ENCODE results near the gene PAXX. TPM values are rescaled to one million over a fixed set of nuclear protein-coding genes. Genes with fewer than 3 reads are reported as not detected.

PAXX gene
- total RNA-seq, 1 donor from 2014 or later, result 8.3 TPM

- Mint-ChIP-seq H3K4me3 (ENCODE audit: unreplicated experiment) (no peak overlapping the region), H3K9me3 (ENCODE audit: unreplicated experiment) (no peaks in the 10 kb centered on the region), H3K36me3 (ENCODE audit: low read depth, unreplicated experiment) (no peaks in the 10 kb centered on the region), H3K27me3 (ENCODE audit: unreplicated experiment) (peaks cover 12% of the 10 kb centered on the region), H3K4me1 (ENCODE audit: unreplicated experiment) (no peaks in the 10 kb centered on the region), H3K27ac (ENCODE audit: unreplicated experiment) (no peak overlapping the region)
- TF ChIP-seq, protein P1, sequence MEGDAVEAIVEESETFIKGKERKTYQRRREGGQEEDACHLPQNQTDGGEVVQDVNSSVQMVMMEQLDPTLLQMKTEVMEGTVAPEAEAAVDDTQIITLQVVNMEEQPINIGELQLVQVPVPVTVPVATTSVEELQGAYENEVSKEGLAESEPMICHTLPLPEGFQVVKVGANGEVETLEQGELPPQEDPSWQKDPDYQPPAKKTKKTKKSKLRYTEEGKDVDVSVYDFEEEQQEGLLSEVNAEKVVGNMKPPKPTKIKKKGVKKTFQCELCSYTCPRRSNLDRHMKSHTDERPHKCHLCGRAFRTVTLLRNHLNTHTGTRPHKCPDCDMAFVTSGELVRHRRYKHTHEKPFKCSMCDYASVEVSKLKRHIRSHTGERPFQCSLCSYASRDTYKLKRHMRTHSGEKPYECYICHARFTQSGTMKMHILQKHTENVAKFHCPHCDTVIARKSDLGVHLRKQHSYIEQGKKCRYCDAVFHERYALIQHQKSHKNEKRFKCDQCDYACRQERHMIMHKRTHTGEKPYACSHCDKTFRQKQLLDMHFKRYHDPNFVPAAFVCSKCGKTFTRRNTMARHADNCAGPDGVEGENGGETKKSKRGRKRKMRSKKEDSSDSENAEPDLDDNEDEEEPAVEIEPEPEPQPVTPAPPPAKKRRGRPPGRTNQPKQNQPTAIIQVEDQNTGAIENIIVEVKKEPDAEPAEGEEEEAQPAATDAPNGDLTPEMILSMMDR (IDR thresholded peaks at IDR 0.05; ENCODE audit: unreplicated experiment), result no peak
- no peak for DNase-seq (ENCODE audit: low spot score)
Measured at GRCh38 chr9:137022662-137023008, 30.4 kb downstream of the PAXX start.

GRCh38 chr9:137023157-137023556 is 30.9 kb downstream of the PAXX start:
- Mint-ChIP-seq H3K27ac (ENCODE audit: unreplicated experiment) (no peak overlapping the region), H3K4me3 (ENCODE audit: unreplicated experiment) (no peak overlapping the region), H3K36me3 (ENCODE audit: low read depth, unreplicated experiment) (no peaks in the 10 kb centered on the region), H3K9me3 (ENCODE audit: unreplicated experiment) (no peaks in the 10 kb centered on the region), H3K27me3 (ENCODE audit: unreplicated experiment) (peaks cover 12% of the 10 kb centered on the region), H3K4me1 (ENCODE audit: unreplicated experiment) (no peaks in the 10 kb centered on the region)
- TF ChIP-seq, protein P1 (IDR thresholded peaks at IDR 0.05; ENCODE audit: unreplicated experiment), result no peak
- no peak for DNase-seq (ENCODE audit: low spot score)

- Mint-ChIP-seq H3K27me3 (ENCODE audit: unreplicated experiment) (peaks cover 12% of the 10 kb centered on the region), H3K4me3 (ENCODE audit: unreplicated experiment) (no peak overlapping the region), H3K27ac (ENCODE audit: unreplicated experiment) (no peak overlapping the region), H3K36me3 (ENCODE audit: low read depth, unreplicated experiment) (no peaks in the 10 kb centered on the region), H3K9me3 (ENCODE audit: unreplicated experiment) (no peaks in the 10 kb centered on the region), H3K4me1 (ENCODE audit: unreplicated experiment) (no peaks in the 10 kb centered on the region)
- TF ChIP-seq, protein P1 (IDR thresholded peaks at IDR 0.05; ENCODE audit: unreplicated experiment), result no peak
- no peak for DNase-seq (ENCODE audit: low spot score)
Measured at GRCh38 chr9:137023583-137023991, 31.4 kb downstream of the PAXX start.

- DNase-seq (ENCODE audit: low spot score), result no peak
- Mint-ChIP-seq H3K36me3 (ENCODE audit: low read depth, unreplicated experiment) (no peaks in the 10 kb centered on the region), H3K9me3 (ENCODE audit: unreplicated experiment) (no peaks in the 10 kb centered on the region), H3K4me1 (ENCODE audit: unreplicated experiment) (no peaks in the 10 kb centered on the region), H3K27ac (ENCODE audit: unreplicated experiment) (no peak overlapping the region), H3K27me3 (ENCODE audit: unreplicated experiment) (peaks cover 15% of the 10 kb centered on the region), H3K4me3 (ENCODE audit: unreplicated experiment) (no peak overlapping the region)
- TF ChIP-seq, protein P1 (IDR thresholded peaks at IDR 0.05; ENCODE audit: unreplicated experiment), result no peak
Measured at GRCh38 chr9:137025517-137025966, 33.3 kb downstream of the PAXX start.

DNA sequence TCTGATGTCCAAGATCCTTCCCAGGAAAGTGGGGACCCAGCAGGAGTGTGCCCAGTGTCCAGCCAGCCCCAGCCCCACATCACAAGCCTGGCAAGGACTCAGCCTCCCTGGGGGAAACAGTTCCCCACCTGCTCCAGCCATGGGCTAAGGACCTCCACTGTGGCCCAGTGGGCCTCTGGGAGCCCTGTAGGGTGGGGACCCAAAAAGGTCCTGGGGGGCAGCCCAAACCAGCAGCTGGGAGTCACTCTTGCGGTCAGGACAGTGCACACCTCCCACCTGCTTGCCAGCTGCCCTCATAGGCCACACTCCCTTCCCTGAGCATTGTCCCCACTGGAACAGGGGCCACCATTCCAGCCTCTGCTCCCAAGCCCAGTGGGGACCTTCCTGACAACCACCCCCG is 34.2 kb downstream of the PAXX start:
- TF ChIP-seq, protein P1 (IDR thresholded peaks at IDR 0.05; ENCODE audit: unreplicated experiment), result no peak
- Mint-ChIP-seq H3K27me3 (ENCODE audit: unreplicated experiment) (peaks cover 17% of the 10 kb centered on the region), H3K4me3 (ENCODE audit: unreplicated experiment) (no peak overlapping the region), H3K36me3 (ENCODE audit: low read depth, unreplicated experiment) (no peaks in the 10 kb centered on the region), H3K27ac (ENCODE audit: unreplicated experiment) (no peak overlapping the region), H3K4me1 (ENCODE audit: unreplicated experiment) (no peaks in the 10 kb centered on the region), H3K9me3 (ENCODE audit: unreplicated experiment) (no peaks in the 10 kb centered on the region)
- no peak for DNase-seq (ENCODE audit: low spot score)

All from endothelial cell (in vitro differentiated cells).